ENCODE data around the gene GMNC. TPM values are rescaled to one million over a fixed set of nuclear protein-coding genes. Genes with fewer than 3 reads are reported as not detected.

Gene GMNC
- total and polyA plus RNA-seq, 4 donors: 1.7 to 2.6 (median 2.4) TPM

- 76% methylated on average over 5 of the region's 5 CpGs for WGBS
- H3K4me3 ChIP-seq (ENCODE audit: low read depth in 1 of 3, low read length in 3 of 3): no peak overlapping the region
- no peaks in the 10 kb centered on the region for H3K27me3 ChIP-seq (ENCODE audit: control insufficient read depth in 4 of 4, insufficient read depth in 4 of 4, low read length in 3 of 4)
- no peak overlapping the region for H3K27ac ChIP-seq (ENCODE audit: low read depth in 1 of 2, low read length in 2 of 2)
- no peak for DNase-seq (ENCODE audit: low spot score)
- no peak for TF ChIP-seq FOXA1 (IDR thresholded peaks at IDR 0.05)
- H3K4me1 ChIP-seq (ENCODE audit: control insufficient read depth in 4 of 4, insufficient read depth in 4 of 4, low read length in 3 of 4): peaks cover 0 to 7% (median 5%) of the 10 kb centered on the region in 4 donors
- H3K9me3 ChIP-seq (ENCODE audit: control insufficient read depth in 4 of 4, low read length in 3 of 4): no peaks in the 10 kb centered on the region
- no peak overlapping the region for H3K9ac ChIP-seq (ENCODE audit: low read depth in 1 of 2, low read length in 2 of 2)
- H3K36me3 ChIP-seq (ENCODE audit: control insufficient read depth in 4 of 4, insufficient read depth in 3 of 4, low read depth in 1 of 4, low read length in 3 of 4): no peaks in the 10 kb centered on the region
Observed at GRCh38 chr3:190830031-190830430, 32.5 kb downstream of the GMNC start.

GRCh38 chr3:190826018-190826417 is 36.5 kb downstream of the GMNC start:
- H3K4me1 ChIP-seq (ENCODE audit: control insufficient read depth in 4 of 4, insufficient read depth in 4 of 4, low read length in 3 of 4): peaks cover 0 to 7% (median 5%) of the 10 kb centered on the region in 4 donors
- 29% methylated on average over 2 of the region's 2 CpGs for WGBS
- no peak for DNase-seq (ENCODE audit: low spot score)
- H3K9me3 ChIP-seq (ENCODE audit: control insufficient read depth in 4 of 4, low read length in 3 of 4): no peaks in the 10 kb centered on the region
- H3K4me3 ChIP-seq (ENCODE audit: low read depth in 1 of 3, low read length in 3 of 3): no peak overlapping the region
- H3K36me3 ChIP-seq (ENCODE audit: control insufficient read depth in 4 of 4, insufficient read depth in 3 of 4, low read depth in 1 of 4, low read length in 3 of 4): no peaks in the 10 kb centered on the region
- no peak for TF ChIP-seq ATF3 (IDR thresholded peaks at IDR 0.05)
- no peak for TF ChIP-seq SP1 (IDR thresholded peaks at IDR 0.05)
- TF ChIP-seq JUND (IDR thresholded peaks at IDR 0.05): no peak
- TF ChIP-seq NR2F2 (IDR thresholded peaks at IDR 0.05): no peak
- peak; percentile 23 to 28 for TF ChIP-seq RAD21 (IDR thresholded peaks at IDR 0.05)
- peak in 1 of 2 donors; percentile 9 for TF ChIP-seq HNF4A (conservative IDR thresholded peaks at IDR 0.05)
- TF ChIP-seq RXRA (IDR thresholded peaks at IDR 0.05): peak; percentile 64 to 70
- TF ChIP-seq EGR1 (IDR thresholded peaks at IDR 0.05; ENCODE audit: low read depth in 2 of 2): no peak
- TF ChIP-seq MAX (IDR thresholded peaks at IDR 0.05): no peak
- TF ChIP-seq HNF4G (IDR thresholded peaks at IDR 0.05): no peak
- no peak for TF ChIP-seq GABPA (IDR thresholded peaks at IDR 0.05 in 1 of 2, conservative IDR thresholded peaks at IDR 0.05 in 1 of 2)
- TF ChIP-seq REST (IDR thresholded peaks at IDR 0.05): peak; percentile 17
- no peak for TF ChIP-seq FOXA1 (IDR thresholded peaks at IDR 0.05)
- H3K27ac ChIP-seq (ENCODE audit: low read depth in 1 of 2, low read length in 2 of 2): no peak overlapping the region
- no peaks in the 10 kb centered on the region for H3K27me3 ChIP-seq (ENCODE audit: control insufficient read depth in 4 of 4, insufficient read depth in 4 of 4, low read length in 3 of 4)
- no peak overlapping the region for H3K9ac ChIP-seq (ENCODE audit: low read depth in 1 of 2, low read length in 2 of 2)

GRCh38 chr3:190825386-190826016 is 37.0 kb downstream of the GMNC start:
- H3K9ac ChIP-seq (ENCODE audit: low read depth in 1 of 2, low read length in 2 of 2): no peak overlapping the region
- DNase-seq (ENCODE audit: low spot score): no peak
- H3K4me1 ChIP-seq (ENCODE audit: control insufficient read depth in 4 of 4, insufficient read depth in 4 of 4, low read length in 3 of 4): peaks cover 0 to 7% (median 5%) of the 10 kb centered on the region in 4 donors
- H3K27ac ChIP-seq (ENCODE audit: low read depth in 1 of 2, low read length in 2 of 2): no peak overlapping the region
- no peaks in the 10 kb centered on the region for H3K27me3 ChIP-seq (ENCODE audit: control insufficient read depth in 4 of 4, insufficient read depth in 4 of 4, low read length in 3 of 4)
- WGBS: 93% methylated on average over 4 of the region's 4 CpGs
- H3K4me3 ChIP-seq (ENCODE audit: low read depth in 1 of 3, low read length in 3 of 3): no peak overlapping the region
- H3K9me3 ChIP-seq (ENCODE audit: control insufficient read depth in 4 of 4, low read length in 3 of 4): no peaks in the 10 kb centered on the region
- no peaks in the 10 kb centered on the region for H3K36me3 ChIP-seq (ENCODE audit: control insufficient read depth in 4 of 4, insufficient read depth in 3 of 4, low read depth in 1 of 4, low read length in 3 of 4)
- no peak for TF ChIP-seq YY1 (IDR thresholded peaks at IDR 0.05)
- no peak for TF ChIP-seq MAX (IDR thresholded peaks at IDR 0.05)
- TF ChIP-seq HNF4A (conservative IDR thresholded peaks at IDR 0.05): no peak
- no peak for TF ChIP-seq TAF1 (conservative IDR thresholded peaks at IDR 0.05)
- TF ChIP-seq CTCF (IDR thresholded peaks at IDR 0.05; ENCODE audit: low read depth, low read length, missing input control): no peak
- no peak for TF ChIP-seq SP1 (IDR thresholded peaks at IDR 0.05)
- no peak for TF ChIP-seq ATF3 (IDR thresholded peaks at IDR 0.05)
- TF ChIP-seq NR2F2 (IDR thresholded peaks at IDR 0.05): no peak
- TF ChIP-seq REST (IDR thresholded peaks at IDR 0.05): no peak
- TF ChIP-seq FOXA1 (IDR thresholded peaks at IDR 0.05): no peak
- no peak for TF ChIP-seq RXRA (IDR thresholded peaks at IDR 0.05)
- no peak for TF ChIP-seq RAD21 (IDR thresholded peaks at IDR 0.05)
- TF ChIP-seq EGR1 (IDR thresholded peaks at IDR 0.05; ENCODE audit: low read depth in 2 of 2): no peak

All from liver (tissue), 9 donors.